ENCODE data around the gene PRR33.

Gene PRR33

DNA sequence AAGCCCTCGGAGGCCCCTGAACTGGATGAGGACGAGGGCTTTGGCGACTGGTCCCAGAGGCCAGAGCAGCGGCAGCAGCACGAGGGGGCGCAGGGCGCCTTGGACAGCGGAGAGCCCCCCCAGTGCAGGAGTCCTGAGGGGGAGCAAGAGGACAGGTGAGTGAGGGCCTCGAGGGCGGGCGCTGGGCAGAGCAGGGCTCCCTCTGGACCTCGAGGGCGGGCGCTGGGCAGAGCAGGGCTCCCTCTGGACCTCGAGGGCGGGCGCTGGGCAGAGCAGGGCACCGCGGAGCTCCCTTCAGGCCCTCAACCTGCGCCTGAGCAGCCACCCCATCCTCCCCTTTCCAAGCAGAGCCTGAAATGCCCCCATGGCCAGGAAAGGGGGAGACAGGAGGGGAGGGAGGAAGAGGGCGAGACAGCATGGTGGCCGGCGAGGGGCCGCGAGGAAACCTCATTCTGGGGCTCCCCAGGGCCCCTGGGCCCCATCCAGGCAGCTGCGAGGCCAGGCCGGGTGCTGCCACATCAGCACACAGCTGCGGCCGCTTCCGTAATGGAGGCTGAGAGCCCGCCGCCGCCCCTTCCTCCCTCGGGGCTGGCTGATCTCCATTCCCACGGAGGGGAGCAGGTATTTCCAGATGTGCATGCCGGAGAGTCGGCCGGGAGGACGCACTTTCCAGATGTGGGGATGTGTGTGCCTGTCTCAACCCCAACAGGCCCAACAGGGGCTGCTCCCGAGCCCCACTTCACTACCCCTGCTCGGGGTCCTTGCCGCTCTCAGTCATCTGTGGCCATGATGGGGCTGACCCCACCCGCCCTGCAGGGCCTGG is 10.0 kb downstream of the PRR33 start:
- H3K4me3 ChIP-seq (ENCODE audit: low read length), result no peak overlapping the region
- no peaks in the 10 kb centered on the region for H3K27me3 ChIP-seq (ENCODE audit: low read depth, low read length)
- no peaks in the 10 kb centered on the region for H3K9me3 ChIP-seq (ENCODE audit: insufficient read depth, low read length)
- no peak for TF ChIP-seq EZH2phosphoT487 (IDR thresholded peaks at IDR 0.05; ENCODE audit: low read depth)
- TF ChIP-seq CTCF (IDR thresholded peaks at IDR 0.05; ENCODE audit: low read depth, low read length), result no peak
- peaks cover 96% of the 10 kb centered on the region for H4K20me1 ChIP-seq (ENCODE audit: insufficient read depth, low read length)
- H3K36me3 ChIP-seq (replicated peaks; ENCODE audit: low read depth, low read length), result peaks cover 42% of the 10 kb centered on the region
- H3K9ac ChIP-seq (ENCODE audit: low read length), result no peak overlapping the region
- H3K27ac ChIP-seq (ENCODE audit: low read length), result no peak overlapping the region
- H3K4me1 ChIP-seq (ENCODE audit: low read length), result no peaks in the 10 kb centered on the region
- no peaks in the 10 kb centered on the region for H3K79me2 ChIP-seq (ENCODE audit: low read length)
- H2AFZ ChIP-seq (ENCODE audit: low read depth, low read length), result no peak overlapping the region
- no peak overlapping the region for H3K4me2 ChIP-seq (ENCODE audit: low read length)

GRCh38 chr11:1880746-1881441 is 10.8 kb downstream of the PRR33 start:
- Histone ChIP-seq H3K4me2 (ENCODE audit: low read length) (no peak overlapping the region), H3K79me2 (ENCODE audit: low read length) (no peaks in the 10 kb centered on the region), H3K9me3 (ENCODE audit: insufficient read depth, low read length) (no peaks in the 10 kb centered on the region), H3K4me1 (ENCODE audit: low read length) (no peaks in the 10 kb centered on the region), H2AFZ (ENCODE audit: low read depth, low read length) (no peak overlapping the region), H3K9ac (ENCODE audit: low read length) (no peak overlapping the region), H4K20me1 (ENCODE audit: insufficient read depth, low read length) (peaks cover 98% of the 10 kb centered on the region), H3K4me3 (ENCODE audit: low read length) (no peak overlapping the region), H3K36me3 (replicated peaks; ENCODE audit: low read depth, low read length) (peaks cover 38% of the 10 kb centered on the region), H3K27ac (ENCODE audit: low read length) (no peak overlapping the region), H3K27me3 (ENCODE audit: low read depth, low read length) (no peaks in the 10 kb centered on the region)
- TF ChIP-seq CTCF (IDR thresholded peaks at IDR 0.05; ENCODE audit: low read depth, low read length) (no peak), EZH2phosphoT487 (IDR thresholded peaks at IDR 0.05; ENCODE audit: low read depth) (no peak)

- H3K36me3 ChIP-seq (replicated peaks; ENCODE audit: low read depth, low read length), result peaks cover 30% of the 10 kb centered on the region
- H2AFZ ChIP-seq (ENCODE audit: low read depth, low read length), result no peak overlapping the region
- no peak overlapping the region for H3K27ac ChIP-seq (ENCODE audit: low read length)
- H3K4me3 ChIP-seq (ENCODE audit: low read length), result no peak overlapping the region
- no peaks in the 10 kb centered on the region for H3K4me1 ChIP-seq (ENCODE audit: low read length)
- H3K9me3 ChIP-seq (ENCODE audit: insufficient read depth, low read length), result no peaks in the 10 kb centered on the region
- TF ChIP-seq CTCF (IDR thresholded peaks at IDR 0.05; ENCODE audit: low read depth, low read length), result no peak
- no peak for TF ChIP-seq EZH2phosphoT487 (IDR thresholded peaks at IDR 0.05; ENCODE audit: low read depth)
- H3K9ac ChIP-seq (ENCODE audit: low read length), result no peak overlapping the region
- no peak overlapping the region for H3K4me2 ChIP-seq (ENCODE audit: low read length)
- H3K79me2 ChIP-seq (ENCODE audit: low read length), result no peaks in the 10 kb centered on the region
- H3K27me3 ChIP-seq (ENCODE audit: low read depth, low read length), result no peaks in the 10 kb centered on the region
- H4K20me1 ChIP-seq (ENCODE audit: insufficient read depth, low read length), result peaks cover 99% of the 10 kb centered on the region
Measured at GRCh38 chr11:1879941-1880720, 11.6 kb downstream of the PRR33 start.

Data from OCI-LY3 (cell line).